ENCODE results near the gene MCM10. TPM values are rescaled to one million over a fixed set of nuclear protein-coding genes. Genes with fewer than 3 reads are reported as not detected.

The MCM10 gene
- total and polyA plus RNA-seq, 2 experiments from 2014 or later, result 38.2 to 43.0 TPM

DNA sequence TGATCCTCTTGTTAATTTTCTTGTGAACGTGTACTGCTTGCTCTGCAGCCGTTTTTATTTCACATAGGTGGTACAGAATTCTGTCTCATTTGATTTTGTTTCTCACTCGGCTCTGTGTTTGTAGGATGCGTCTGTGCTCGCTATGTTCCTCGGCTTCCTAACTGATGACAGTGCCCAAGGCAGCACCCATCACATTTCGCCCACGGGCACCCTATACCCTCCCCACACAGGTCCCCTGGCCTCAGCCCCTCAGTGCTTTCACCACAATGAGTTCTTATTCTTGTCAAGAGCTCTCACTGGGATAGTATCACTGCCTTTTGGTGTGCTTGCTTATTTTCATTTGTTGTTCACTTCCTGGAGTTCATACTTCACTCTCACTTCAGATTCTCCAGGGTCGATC, 44.7 kb downstream of the MCM10 start (continued):
- no peak for TF ChIP-seq ZNF462 (CRISPR knock-in tag; IDR thresholded peaks at IDR 0.05)
- no peak for TF ChIP-seq ZNF114 (CRISPR knock-in tag; IDR thresholded peaks at IDR 0.05)
- TF ChIP-seq, protein P1, sequence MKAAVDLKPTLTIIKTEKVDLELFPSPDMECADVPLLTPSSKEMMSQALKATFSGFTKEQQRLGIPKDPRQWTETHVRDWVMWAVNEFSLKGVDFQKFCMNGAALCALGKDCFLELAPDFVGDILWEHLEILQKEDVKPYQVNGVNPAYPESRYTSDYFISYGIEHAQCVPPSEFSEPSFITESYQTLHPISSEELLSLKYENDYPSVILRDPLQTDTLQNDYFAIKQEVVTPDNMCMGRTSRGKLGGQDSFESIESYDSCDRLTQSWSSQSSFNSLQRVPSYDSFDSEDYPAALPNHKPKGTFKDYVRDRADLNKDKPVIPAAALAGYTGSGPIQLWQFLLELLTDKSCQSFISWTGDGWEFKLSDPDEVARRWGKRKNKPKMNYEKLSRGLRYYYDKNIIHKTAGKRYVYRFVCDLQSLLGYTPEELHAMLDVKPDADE (IDR thresholded peaks at IDR 0.05), result no peak
- no peak for TF ChIP-seq EZH2phosphoT487 (IDR thresholded peaks at IDR 0.05; ENCODE audit: unreplicated experiment)
- TF ChIP-seq CTCF (conservative IDR thresholded peaks at IDR 0.05; ENCODE audit: low read depth in 2 of 2), result no peak
- no peak for TF ChIP-seq EZH2 (IDR thresholded peaks at IDR 0.05; ENCODE audit: low read depth, unreplicated experiment)
- TF ChIP-seq CREB1 (CRISPR knock-in tag; IDR thresholded peaks at IDR 0.05; ENCODE audit: low read depth), result no peak

All from GM23338 (cell line).